IPS DF 6.9 (cell line): ENCODE results near the gene SH2D1B.
"Not testable (repeated sequence)": the region's sequence is repeated elsewhere in the genome, so short reads cannot be mapped to it uniquely, and the experiment has no call there.

Source experiments
- DNase-seq: peaks from one replicate; pipeline ENCODE4 v3.0.0-alpha.2; 2013; ENCODE audit warnings: low read depth, low spot score
- H3K27ac ChIP-seq: one replicate; pipeline ENCODE4 v1.5.1; 2013; ENCODE audit warnings: low read length, control low read depth
- H3K27me3 ChIP-seq: 2 replicates; pipeline ENCODE4 v1.6.1; 2013; ENCODE audit warnings: mild to moderate bottlenecking, low read length; ENCODE audit not compliant: control insufficient read depth, insufficient read depth
- H3K36me3 ChIP-seq: 2 replicates; pipeline ENCODE4 v1.6.1; 2013; ENCODE audit warnings: low read length; ENCODE audit not compliant: control insufficient read depth, insufficient read depth
- H3K4me1 ChIP-seq: 2 replicates; pipeline ENCODE4 v1.6.1; 2013; ENCODE audit warnings: low read length; ENCODE audit not compliant: control insufficient read depth, insufficient read depth
- H3K4me3 ChIP-seq: 2 replicates; pipeline ENCODE4 v1.5.1; 2013; ENCODE audit warnings: mild to moderate bottlenecking, low read length
- H3K9me3 ChIP-seq: 2 replicates; pipeline ENCODE4 v1.6.1; 2013; ENCODE audit warnings: low read length, inconsistent platforms; ENCODE audit not compliant: control insufficient read depth, insufficient read depth
- WGBS: extraction: QIAGEN DNeasy Blood & Tissue Kit; methylation state at CpG from one replicate; pipeline ENCODE4 v1.1.7; 2013; ENCODE audit warnings: mixed read lengths, missing lambda C conversion rate; ENCODE audit not compliant: insufficient read length, insufficient coverage; 5-methylcytosine and 5-hydroxymethylcytosine counted together

SH2D1B gene

GRCh38 chr1:162363823-162364222 lies 48.1 kb downstream of the SH2D1B start:
- H3K27ac ChIP-seq = no peak overlapping the region
- H3K9me3 ChIP-seq = no peaks in the 10 kb centered on the region
- no peaks in the 10 kb centered on the region for H3K4me1 ChIP-seq
- DNase-seq = no peak
- H3K4me3 ChIP-seq = no peak overlapping the region
- no CpG with 5 or more reads among the region's 3 CpGs for WGBS
- H3K36me3 ChIP-seq = no peaks in the 10 kb centered on the region; the same call in 1 of the 2 replicates
- H3K27me3 ChIP-seq = no peaks in the 10 kb centered on the region

- no peaks in the 10 kb centered on the region for H3K36me3 ChIP-seq
- no peaks in the 10 kb centered on the region for H3K4me1 ChIP-seq
- no peaks in the 10 kb centered on the region for H3K9me3 ChIP-seq
- no CpG with 5 or more reads among the region's 5 CpGs for WGBS
- no peak overlapping the region for H3K27ac ChIP-seq
- no peak overlapping the region for H3K4me3 ChIP-seq
- H3K27me3 ChIP-seq = no peaks in the 10 kb centered on the region
- DNase-seq = no peak
These were observed 50.6 kb downstream of the SH2D1B start for GRCh38 chr1:162361349-162361748.

GRCh38 chr1:162360874-162361260 lies 51.1 kb downstream of the SH2D1B start:
- Histone ChIP-seq H3K4me1 (no peaks in the 10 kb centered on the region), H3K9me3 (no peaks in the 10 kb centered on the region), H3K27ac (no peak overlapping the region), H3K4me3 (no peak overlapping the region), H3K36me3 (no peaks in the 10 kb centered on the region), H3K27me3 (no peaks in the 10 kb centered on the region)
- no peak for DNase-seq
- WGBS = no CpG with 5 or more reads among the region's 4 CpGs

DNA sequence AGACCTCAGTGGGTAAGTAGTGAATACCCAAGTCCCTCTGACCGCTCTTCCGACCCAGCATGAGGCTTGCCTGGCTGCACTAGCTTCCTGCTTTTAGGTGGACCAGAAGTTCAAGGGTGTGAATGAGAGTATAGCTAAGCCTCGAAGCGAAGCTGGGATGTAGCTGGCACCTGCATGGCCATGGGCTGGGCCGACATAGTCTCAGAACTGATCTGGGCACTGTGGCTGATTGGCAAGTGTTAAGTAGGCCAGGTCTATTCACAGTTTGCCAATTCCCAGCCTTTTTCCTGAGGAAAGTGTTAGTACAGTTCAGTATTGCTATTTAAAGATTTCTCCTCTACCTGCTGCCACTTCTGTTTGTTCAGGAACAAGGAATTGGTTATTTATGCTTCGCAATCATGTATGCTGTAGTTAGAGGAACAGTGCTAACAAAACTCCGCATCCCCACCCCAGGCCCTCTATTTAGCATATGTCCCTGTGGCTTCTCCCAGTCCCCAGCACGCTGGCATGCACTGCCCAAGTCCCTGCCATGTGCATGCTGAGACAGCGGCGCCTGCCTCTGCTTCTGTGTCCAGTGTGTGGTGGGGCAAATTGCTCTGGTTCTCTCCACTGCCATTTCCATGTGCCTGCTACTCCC lies 51.6 kb downstream of the SH2D1B start:
- 0 out of 2 replicates have a peak, but pooled peaks cover 1% of the 10 kb centered on the region for H3K36me3 ChIP-seq
- H3K27me3 ChIP-seq = no peaks in the 10 kb centered on the region
- WGBS = no CpG with 5 or more reads among the region's 10 CpGs
- no peak overlapping the region for H3K4me3 ChIP-seq
- H3K27ac ChIP-seq = no peak overlapping the region
- no peak for DNase-seq
- no peaks in the 10 kb centered on the region for H3K4me1 ChIP-seq
- H3K9me3 ChIP-seq = no peaks in the 10 kb centered on the region

DNA sequence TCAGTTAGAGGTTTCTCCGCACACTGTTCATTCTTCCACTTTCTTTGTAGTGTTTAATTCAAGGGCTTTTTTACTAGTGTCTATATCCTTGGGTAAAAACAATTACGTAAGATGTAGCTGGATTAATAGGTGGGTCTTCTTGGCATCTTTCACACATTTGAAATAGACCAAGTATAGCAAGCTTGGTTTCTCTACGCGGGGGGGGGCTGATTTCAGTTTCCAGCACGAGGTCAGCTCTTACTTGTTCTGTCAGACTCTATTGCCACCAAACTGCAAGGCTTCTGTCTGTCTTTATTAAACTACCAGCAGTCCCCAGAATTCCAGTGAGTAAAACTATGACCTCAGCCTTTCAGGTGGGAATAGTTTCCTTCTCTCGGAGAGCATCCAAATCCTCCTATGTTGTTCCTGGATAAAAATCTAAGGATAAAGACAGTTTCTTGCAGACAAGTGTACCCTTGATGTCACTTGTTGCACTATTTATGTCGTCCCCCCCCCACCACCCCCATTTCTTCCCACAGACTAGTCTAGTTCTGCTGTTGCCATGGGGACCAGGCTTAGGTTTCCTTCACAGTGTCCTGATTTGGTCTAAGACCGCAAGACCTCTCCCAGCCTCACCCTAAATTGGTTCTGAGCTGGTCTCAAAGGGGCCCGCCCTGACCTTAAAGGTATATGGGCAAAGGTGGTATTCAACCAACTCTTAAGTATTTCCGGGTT lies 52.3 kb downstream of the SH2D1B start:
- no peak overlapping the region for H3K27ac ChIP-seq
- 0 out of 2 replicates have a peak, but pooled peaks cover 2% of the 10 kb centered on the region for H3K36me3 ChIP-seq
- no peak overlapping the region for H3K4me3 ChIP-seq
- WGBS = no CpG with 5 or more reads among the region's 10 CpGs
- no peaks in the 10 kb centered on the region for H3K9me3 ChIP-seq
- H3K27me3 ChIP-seq = no peaks in the 10 kb centered on the region
- no peak for DNase-seq
- no peaks in the 10 kb centered on the region for H3K4me1 ChIP-seq

- Histone ChIP-seq H3K27me3 (no peaks in the 10 kb centered on the region), H3K4me3 (no peak overlapping the region), H3K9me3 (no peaks in the 10 kb centered on the region), H3K36me3 (0 out of 2 replicates have a peak, but pooled peaks cover 2% of the 10 kb centered on the region), H3K4me1 (no peaks in the 10 kb centered on the region), H3K27ac (no peak overlapping the region)
- no CpG with 5 or more reads among the region's 1 CpG for WGBS
- no peak for DNase-seq
These were observed 53.0 kb downstream of the SH2D1B start for GRCh38 chr1:162358928-162359327.

DNA sequence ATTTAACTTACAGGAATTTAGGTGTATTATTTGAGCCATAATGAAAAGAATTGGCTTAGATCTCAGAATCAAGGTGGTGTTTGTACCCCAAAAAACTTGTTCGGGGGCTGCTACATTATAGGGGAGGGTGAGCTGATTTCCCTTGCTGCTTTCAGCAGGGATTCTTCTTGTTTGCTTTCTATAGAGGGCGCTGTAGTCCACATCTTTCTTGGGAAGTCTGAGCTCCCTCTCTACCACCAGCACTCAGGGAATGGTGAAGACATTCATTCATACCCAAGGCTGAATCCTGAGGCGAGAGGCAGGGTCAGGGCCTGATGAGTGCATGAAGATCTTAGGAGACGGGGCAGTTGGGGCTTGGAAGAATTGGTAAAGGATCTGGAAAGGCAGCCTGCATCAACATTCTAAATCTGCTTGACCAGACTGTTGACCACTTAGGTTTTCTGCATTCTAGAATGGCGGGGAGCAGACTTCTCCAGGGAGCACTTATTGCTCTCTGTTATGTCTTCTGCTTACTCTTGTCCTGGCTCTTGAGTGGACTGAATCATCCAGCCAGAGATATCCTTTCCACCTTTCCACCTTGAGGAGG lies 54.2 kb downstream of the SH2D1B start:
- Histone ChIP-seq H3K9me3 (no peaks in the 10 kb centered on the region), H3K36me3 (0 out of 2 replicates have a peak, but pooled peaks cover 2% of the 10 kb centered on the region), H3K27me3 (no peaks in the 10 kb centered on the region), H3K4me1 (peaks cover 8% of the 10 kb centered on the region), H3K4me3 (no peak overlapping the region), H3K27ac (no peak overlapping the region)
- WGBS = no CpG with 5 or more reads among the region's 5 CpGs
- peak; percentile 39 for DNase-seq

DNA sequence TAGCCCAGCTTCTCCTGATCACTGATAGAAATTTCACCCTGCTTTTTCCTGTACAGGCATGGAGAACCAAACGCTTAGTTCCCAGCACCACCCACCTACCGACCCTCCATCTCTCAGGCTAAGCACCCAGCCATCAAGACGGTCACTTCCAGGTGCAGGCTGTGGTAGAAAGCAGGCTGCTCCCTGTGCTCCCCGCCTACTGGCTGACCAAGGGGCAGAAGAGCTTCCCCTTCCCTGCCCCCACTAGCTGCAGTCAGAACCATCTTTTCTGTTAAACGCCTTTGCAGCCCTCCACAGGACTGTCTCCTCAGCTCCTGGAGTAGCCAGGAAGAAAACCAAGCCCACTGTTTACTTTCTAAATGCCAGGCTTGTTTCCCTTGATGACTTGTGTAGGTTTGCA lies 58.2 kb downstream of the SH2D1B start:
- no peaks in the 10 kb centered on the region for H3K27me3 ChIP-seq
- DNase-seq = no peak

DNA sequence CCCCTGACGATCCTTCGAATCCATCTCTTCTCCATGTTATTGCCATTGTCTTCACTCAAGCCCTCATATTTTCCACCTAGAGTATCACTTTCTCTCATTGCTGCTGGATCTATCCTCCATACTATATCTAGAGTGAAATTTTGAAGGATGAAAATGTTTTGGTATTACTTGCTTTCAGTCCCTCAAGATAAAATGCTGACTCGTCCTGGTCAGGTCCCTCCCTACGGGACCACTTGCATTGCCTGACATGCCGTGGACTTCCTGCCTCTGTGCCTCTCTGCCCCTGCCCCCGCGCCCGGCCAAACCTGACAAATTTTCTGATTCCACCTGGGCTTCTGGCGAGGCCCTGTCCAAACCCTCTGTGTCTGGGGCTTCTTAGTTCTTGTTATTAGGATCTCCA lies 58.9 kb downstream of the SH2D1B start:
- peaks cover 8% of the 10 kb centered on the region for H3K4me1 ChIP-seq
- H3K27me3 ChIP-seq = no peaks in the 10 kb centered on the region

More for the DNA sequence above, 58.2 kb downstream of the SH2D1B start:
- H3K36me3 ChIP-seq = 0 out of 2 replicates have a peak, but pooled peaks cover 2% of the 10 kb centered on the region
- no peaks in the 10 kb centered on the region for H3K9me3 ChIP-seq
- H3K4me1 ChIP-seq = peaks cover 8% of the 10 kb centered on the region
- no CpG with 5 or more reads among the region's 5 CpGs for WGBS
- no peak overlapping the region for H3K4me3 ChIP-seq
- H3K27ac ChIP-seq = no peak overlapping the region

DNA sequence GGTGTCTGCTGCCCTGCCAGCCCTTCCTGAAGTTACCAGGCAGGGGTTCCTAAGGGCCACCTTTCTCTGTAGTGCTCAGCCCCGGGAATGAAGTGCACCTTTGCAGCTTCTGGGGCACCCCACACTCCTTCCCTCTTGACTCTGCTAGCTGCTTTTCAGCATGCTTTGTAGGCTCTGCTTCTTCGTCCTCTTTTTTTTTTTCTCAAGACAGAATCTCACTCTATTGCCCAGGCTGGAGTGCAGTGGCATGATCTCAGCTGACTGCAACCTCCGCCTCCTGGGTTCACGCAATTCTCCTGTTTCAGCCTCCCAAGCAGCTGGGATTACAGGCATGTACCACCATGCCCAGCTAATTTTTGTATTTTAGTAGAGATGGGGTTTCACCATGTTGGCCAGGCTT lies 60.1 kb downstream of the SH2D1B start:
- WGBS = no CpG with 5 or more reads among the region's 4 CpGs
- H3K9me3 ChIP-seq, H3K36me3 ChIP-seq, H3K27ac ChIP-seq, H3K4me1 ChIP-seq, H3K27me3 ChIP-seq, H3K4me3 ChIP-seq, DNase-seq: not testable (repeated sequence)

More for the DNA sequence above, 58.9 kb downstream of the SH2D1B start:
- Histone ChIP-seq H3K36me3 (0 out of 2 replicates have a peak, but pooled peaks cover 2% of the 10 kb centered on the region), H3K9me3 (no peaks in the 10 kb centered on the region), H3K4me3 (no peak overlapping the region), H3K27ac (no peak overlapping the region)
- WGBS = no CpG with 5 or more reads among the region's 9 CpGs
- no peak for DNase-seq
